ENCODE measurements around the gene THSD4.

- TF ChIP-seq POLR2A (IDR thresholded peaks at IDR 0.05) (no peak), CTCF (IDR thresholded peaks at IDR 0.05) (no peak)
Measured at GRCh38 chr15:71597637-71598036, 482.4 kb downstream of the THSD4 start.
